ENCODE results near the gene RPS6KA5. TPM values are rescaled to one million over a fixed set of nuclear protein-coding genes. Genes with fewer than 3 reads are reported as not detected.
"Not testable (repeated sequence)": the region's sequence is repeated elsewhere in the genome, so short reads cannot be mapped to it uniquely, and the experiment has no call there.

The RPS6KA5 gene
- total and polyA plus RNA-seq, 7 donors, result 0.94 to 20.0 (median 11.5) TPM

- WGBS, 3 donors, result 82 to 90% (median 86%) methylated on average over 3 of the region's 3 CpGs
- H3K4me1 ChIP-seq, result no peaks in the 10 kb centered on the region
- ATAC-seq, result no peak
- intact Hi-C loops (cut with DNase I), result no loop called here
- no peaks in the 10 kb centered on the region for H3K9me3 ChIP-seq
- H3K27ac ChIP-seq, result no peak overlapping the region
- no peak for DNase-seq
- peaks cover 0 to 13% of the 10 kb centered on the region in 2 donors for H3K36me3 ChIP-seq (ENCODE audit: insufficient read depth in 1 of 2, low read depth in 1 of 2)
- TF ChIP-seq CTCF (IDR thresholded peaks at IDR 0.05), result no peak
- H3K27me3 ChIP-seq (ENCODE audit: insufficient read depth in 3 of 3, low read length in 2 of 3), result no peaks in the 10 kb centered on the region
- H3K4me3 ChIP-seq, result no peak overlapping the region
Measured at GRCh38 chr14:90981636-90982035, 78.8 kb downstream of the RPS6KA5 start.

- not testable (repeated sequence) for ATAC-seq, DNase-seq
- WGBS, 3 donors, result 96 to 99% (median 97%) methylated on average over 3 of the region's 3 CpGs
Measured at GRCh38 chr14:90980636-90981035, 79.8 kb downstream of the RPS6KA5 start.

GRCh38 chr14:90979515-90979914 is 80.9 kb downstream of the RPS6KA5 start:
- H3K36me3 ChIP-seq (ENCODE audit: insufficient read depth in 1 of 2, low read depth in 1 of 2), result peaks cover 0 to 21% of the 10 kb centered on the region in 2 donors
- H3K4me1 ChIP-seq, result no peaks in the 10 kb centered on the region
- no peaks in the 10 kb centered on the region for H3K27me3 ChIP-seq (ENCODE audit: insufficient read depth in 3 of 3, low read length in 2 of 3)
- intact Hi-C loops (cut with DNase I), result no loop called here
- DNase-seq, result no peak
- TF ChIP-seq CTCF (IDR thresholded peaks at IDR 0.05), result no peak
- WGBS, 3 donors, result 59 to 80% (median 63%) methylated on average over 5 of the region's 5 CpGs
- no peak overlapping the region for H3K27ac ChIP-seq
- no peaks in the 10 kb centered on the region for H3K9me3 ChIP-seq
- H3K4me3 ChIP-seq, result no peak overlapping the region
- ATAC-seq, result no peak

More at GRCh38 chr14:90980636-90981035, 79.8 kb downstream of the RPS6KA5 start:
- H3K36me3 ChIP-seq (ENCODE audit: insufficient read depth in 1 of 2, low read depth in 1 of 2), result peaks cover 0 to 20% of the 10 kb centered on the region in 2 donors
- H3K9me3 ChIP-seq; H3K27me3 ChIP-seq (ENCODE audit: insufficient read depth in 3 of 3, low read length in 2 of 3); H3K27ac ChIP-seq; H3K4me3 ChIP-seq; intact Hi-C loops (cut with DNase I); H3K4me1 ChIP-seq: not testable (repeated sequence)

- H3K9me3 ChIP-seq, result no peaks in the 10 kb centered on the region
- 95% methylated on average over 3 of the region's 3 CpGs for WGBS, 3 donors
Measured at GRCh38 chr14:90976101-90976500, 84.3 kb downstream of the RPS6KA5 start.

GRCh38 chr14:90971687-90972086 is 88.8 kb downstream of the RPS6KA5 start:
- Histone ChIP-seq H3K4me1 (peaks cover 2% of the 10 kb centered on the region), H3K9me3 (no peaks in the 10 kb centered on the region), H3K4me3 (no peak overlapping the region), H3K27ac (no peak overlapping the region), H3K36me3 (ENCODE audit: insufficient read depth in 1 of 2, low read depth in 1 of 2) (peaks cover 0 to 12% of the 10 kb centered on the region in 2 donors), H3K27me3 (ENCODE audit: insufficient read depth in 3 of 3, low read length in 2 of 3) (no peaks in the 10 kb centered on the region)
- intact Hi-C loops (cut with DNase I), result no loop called here
- TF ChIP-seq CTCF (IDR thresholded peaks at IDR 0.05), result no peak
- DNase-seq (no peak), ATAC-seq (no peak)

More at GRCh38 chr14:90976101-90976500, 84.3 kb downstream of the RPS6KA5 start:
- Histone ChIP-seq H3K4me3 (no peak overlapping the region), H3K27me3 (ENCODE audit: insufficient read depth in 3 of 3, low read length in 2 of 3) (no peaks in the 10 kb centered on the region), H3K4me1 (no peaks in the 10 kb centered on the region), H3K27ac (no peak overlapping the region), H3K36me3 (ENCODE audit: insufficient read depth in 1 of 2, low read depth in 1 of 2) (peaks cover 0 to 25% of the 10 kb centered on the region in 2 donors)
- ATAC-seq, result no peak
- no peak for DNase-seq
- intact Hi-C loops (cut with DNase I), result no loop called here
- TF ChIP-seq CTCF (IDR thresholded peaks at IDR 0.05), result no peak
